H1 (cell line): ENCODE data around the gene PIP5K1C. TPM values are rescaled to one million over a fixed set of nuclear protein-coding genes. Genes with fewer than 3 reads are reported as not detected.

Experiments used
- CHD7 ChIP-seq: fragments of 300-600 bp; sonication (generic); IDR thresholded peaks from 2 replicates; pipeline ENCODE4 v1.7.1; 2012; ENCODE audit warnings: low read length, moderate library complexity, mild to moderate bottlenecking, inconsistent platforms; ENCODE audit not compliant: insufficient replicate concordance
- EGR1 ChIP-seq: IDR thresholded peaks from 2 replicates; pipeline ENCODE4 v1.6.1; 2011; ENCODE audit warnings: low read depth, low read length, borderline replicate concordance
- RNF2 ChIP-seq: fragments of 200-900, 300-1000 bp; sonication (generic); IDR thresholded peaks from 2 replicates; pipeline ENCODE4 v1.7.1; 2016; ENCODE audit warnings: borderline replicate concordance, low read depth, mild to moderate bottlenecking, antibody characterized with exemption, low read length; ENCODE audit not compliant: poor library complexity, severe bottlenecking; ENCODE audit errors: missing control alignments
- RXRA ChIP-seq: IDR thresholded peaks from 2 replicates; pipeline ENCODE4 v1.6.1; 2011; ENCODE audit warnings: low read depth, mild to moderate bottlenecking, low read length, moderate library complexity; ENCODE audit not compliant: insufficient read depth
- TAF7 ChIP-seq: optimal IDR thresholded peaks from 2 replicates; pipeline ENCODE3; 2011; ENCODE audit warnings: low read depth, mild to moderate bottlenecking, inconsistent platforms, low read length, moderate library complexity, borderline replicate concordance
- TEAD4 ChIP-seq: IDR thresholded peaks from 2 replicates; pipeline ENCODE4 v1.6.1; 2012; ENCODE audit warnings: low read depth, low read length, inconsistent platforms, mixed read lengths
- polyA plus RNA-seq, 7 experiments: library from polyadenylated mRNA; depleted of rRNA in 3 of 7; stranded (reverse) in 5 of 7; unstranded in 2 of 7; fragments of >200 nt in 5 of 7; fragments of 200-250 nt in 2 of 7; gene quantifications; 1 replicate in 5 of 7; 2 replicates in 1 of 7; 4 replicates in 1 of 7; pipeline versions ENCODE4 v1.2.1 to v1.2.3, GENCODE V29; 2011 to 2013; ENCODE audit warnings: missing spikeins in 2 of 7, mixed read lengths in 2 of 7
- total RNA-seq: library from RNA; stranded (reverse); fragmentation: NEBNext Ultra II Directional; extraction: Animal tissue kit (Norgen Biotek cat#: 25700); gene quantifications from 2 replicates; pipeline ENCODE4 v1.2.1, GENCODE V29; 2021
- TF ChIP-seq, protein P1 (sequence below): IDR thresholded peaks from 2 replicates; pipeline ENCODE4 v1.6.1; 2012; ENCODE audit warnings: low read length, inconsistent platforms

The PIP5K1C gene
- total and polyA plus RNA-seq, 2 of the 8 experiments (the other 6 are each of a cell fraction or from before 2014, with no cell fraction given), result 10.6 to 32.9 TPM

GRCh38 chr19:3645726-3646125 is 54.5 kb downstream of the PIP5K1C start (continued):
- TF ChIP-seq, protein P1, sequence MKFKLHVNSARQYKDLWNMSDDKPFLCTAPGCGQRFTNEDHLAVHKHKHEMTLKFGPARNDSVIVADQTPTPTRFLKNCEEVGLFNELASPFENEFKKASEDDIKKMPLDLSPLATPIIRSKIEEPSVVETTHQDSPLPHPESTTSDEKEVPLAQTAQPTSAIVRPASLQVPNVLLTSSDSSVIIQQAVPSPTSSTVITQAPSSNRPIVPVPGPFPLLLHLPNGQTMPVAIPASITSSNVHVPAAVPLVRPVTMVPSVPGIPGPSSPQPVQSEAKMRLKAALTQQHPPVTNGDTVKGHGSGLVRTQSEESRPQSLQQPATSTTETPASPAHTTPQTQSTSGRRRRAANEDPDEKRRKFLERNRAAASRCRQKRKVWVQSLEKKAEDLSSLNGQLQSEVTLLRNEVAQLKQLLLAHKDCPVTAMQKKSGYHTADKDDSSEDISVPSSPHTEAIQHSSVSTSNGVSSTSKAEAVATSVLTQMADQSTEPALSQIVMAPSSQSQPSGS, result no peak
- TF ChIP-seq TEAD4 (no peak), CHD7 (no peak), TAF7 (no peak), EGR1 (no peak), RNF2 (no peak), RXRA (no peak)
